ENCODE results near the gene SEPTIN1.
"Not testable (repeated sequence)": the region's sequence is repeated elsewhere in the genome, so short reads cannot be mapped to it uniquely, and the experiment has no call there.

The SEPTIN1 gene

DNA sequence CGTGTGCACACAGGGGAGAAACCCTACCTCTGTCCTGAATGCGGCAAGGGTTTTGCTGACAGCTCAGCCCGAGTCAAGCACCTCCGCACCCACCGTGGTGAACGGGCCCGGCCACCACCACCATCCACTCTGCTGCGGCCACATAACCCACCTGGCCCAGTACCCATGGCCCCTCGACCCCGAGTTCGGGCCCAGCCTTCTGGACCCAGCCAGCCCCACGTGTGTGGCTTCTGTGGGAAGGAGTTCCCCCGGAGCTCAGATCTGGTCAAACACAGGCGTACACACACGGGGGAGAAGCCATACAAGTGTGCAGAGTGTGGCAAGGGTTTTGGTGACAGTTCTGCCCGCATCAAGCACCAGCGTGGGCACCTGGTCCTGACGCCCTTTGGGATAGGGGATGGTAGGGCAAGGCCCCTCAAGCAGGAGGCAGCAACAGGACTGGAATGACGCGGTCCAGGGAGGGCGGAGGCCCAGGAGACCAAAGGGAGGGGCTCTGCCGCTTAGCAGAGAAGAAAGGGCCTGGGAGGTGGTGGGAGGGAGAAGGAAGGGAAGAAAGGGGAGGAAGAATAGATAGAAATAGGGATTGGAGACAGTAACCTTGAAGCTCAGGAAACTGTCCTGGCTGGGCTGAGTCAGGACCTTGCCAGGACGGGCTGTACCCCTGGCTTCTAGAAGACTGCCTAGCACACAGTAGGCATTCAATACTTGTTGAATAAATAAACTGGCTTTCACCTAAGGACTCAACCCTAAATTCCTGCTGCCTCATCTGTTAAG is 16.5 kb upstream of the SEPTIN1 start:
- H3K27ac ChIP-seq (ENCODE audit: low read length), result no peak overlapping the region
- no peak overlapping the region; the same call in 1 of the 2 replicates for H3K4me3 ChIP-seq (ENCODE audit: low read length)
- peak overlapping the region; percentile 82; the same call in 1 of the 2 replicates for H3K9ac ChIP-seq (ENCODE audit: low read depth, low read length)

DNA sequence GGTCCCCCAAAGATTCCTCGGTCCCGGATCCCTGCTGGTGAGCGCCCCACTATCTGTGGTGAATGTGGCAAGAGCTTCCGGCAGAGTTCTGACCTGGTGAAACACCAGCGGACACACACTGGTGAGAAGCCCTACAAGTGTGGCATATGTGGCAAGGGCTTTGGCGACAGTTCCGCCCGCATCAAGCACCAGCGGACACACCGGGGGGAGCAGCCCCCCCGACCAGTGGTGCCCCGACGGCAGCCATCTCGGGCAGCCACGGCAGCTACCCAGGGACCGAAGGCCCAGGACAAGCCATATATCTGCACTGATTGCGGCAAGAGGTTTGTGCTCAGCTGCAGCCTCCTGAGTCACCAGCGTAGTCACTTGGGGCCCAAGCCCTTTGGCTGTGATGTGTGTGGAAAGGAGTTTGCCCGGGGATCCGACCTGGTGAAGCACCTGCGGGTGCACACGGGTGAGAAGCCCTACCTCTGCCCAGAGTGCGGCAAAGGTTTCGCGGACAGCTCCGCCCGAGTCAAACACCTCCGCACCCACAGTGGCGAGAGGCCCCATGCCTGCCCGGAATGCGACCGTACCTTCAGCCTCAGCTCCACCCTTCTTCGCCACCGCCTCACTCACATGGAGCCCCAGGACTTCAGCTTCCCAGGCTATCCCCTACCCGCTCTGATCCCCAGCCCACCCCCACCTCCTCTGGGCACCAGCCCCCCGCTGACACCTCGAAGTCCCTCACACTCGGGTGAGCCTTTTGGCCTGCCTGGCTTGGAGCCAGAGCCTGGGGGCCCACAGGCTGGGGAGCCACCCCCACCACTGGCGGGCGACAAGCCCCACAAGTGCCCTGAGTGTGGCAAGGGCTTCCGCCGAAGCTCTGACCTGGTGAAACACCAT is 15.7 kb upstream of the SEPTIN1 start:
- no peak overlapping the region for H3K9ac ChIP-seq (ENCODE audit: low read depth, low read length)
- H3K27ac ChIP-seq (ENCODE audit: low read length), result no peak overlapping the region
- H3K9me3 ChIP-seq (ENCODE audit: insufficient read depth, low read depth, low read length), result no peaks in the 10 kb centered on the region
- H3K36me3 ChIP-seq (ENCODE audit: insufficient read depth, low read depth, low read length), result peaks cover 33% of the 10 kb centered on the region
- no peak overlapping the region for H3K4me3 ChIP-seq (ENCODE audit: low read length)
- H3K27me3 ChIP-seq (ENCODE audit: insufficient read depth, low read length), result no peaks in the 10 kb centered on the region
- H3K4me1 ChIP-seq (ENCODE audit: insufficient read depth, low read length), result peaks cover 3% of the 10 kb centered on the region; the same call in 1 of the 2 replicates

More for the DNA sequence above, 16.5 kb upstream of the SEPTIN1 start:
- Histone ChIP-seq H3K4me1 (ENCODE audit: insufficient read depth, low read length) (peaks cover 3% of the 10 kb centered on the region; the same call in 1 of the 2 replicates), H3K36me3 (ENCODE audit: insufficient read depth, low read depth, low read length) (peaks cover 33% of the 10 kb centered on the region), H3K9me3 (ENCODE audit: insufficient read depth, low read depth, low read length) (no peaks in the 10 kb centered on the region), H3K27me3 (ENCODE audit: insufficient read depth, low read length) (no peaks in the 10 kb centered on the region)

DNA sequence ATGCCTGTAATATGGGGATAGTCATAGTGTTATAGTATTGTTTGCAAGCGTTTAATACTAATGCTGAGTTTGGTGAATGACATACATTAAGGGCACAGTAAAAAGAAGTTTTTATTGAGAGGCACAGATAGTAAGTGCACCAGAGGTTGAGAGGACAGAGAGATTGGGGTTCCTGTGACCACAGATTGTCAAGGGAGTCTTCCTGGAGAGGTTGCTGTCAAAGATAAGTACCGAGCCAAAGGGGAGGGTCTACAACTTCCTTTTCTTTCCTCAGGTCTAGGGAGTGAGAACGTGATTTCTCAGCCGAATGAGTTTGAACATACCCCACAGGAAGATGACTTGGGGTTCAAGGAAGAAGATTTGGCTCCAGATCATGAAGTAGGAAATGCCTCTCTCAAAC is 14.7 kb upstream of the SEPTIN1 start:
- Histone ChIP-seq H3K4me1 (ENCODE audit: insufficient read depth, low read length) (peaks cover 3% of the 10 kb centered on the region; the same call in 1 of the 2 replicates), H3K36me3 (ENCODE audit: insufficient read depth, low read depth, low read length) (peaks cover 33% of the 10 kb centered on the region), H3K27me3 (ENCODE audit: insufficient read depth, low read length) (no peaks in the 10 kb centered on the region), H3K27ac (ENCODE audit: low read length) (no peak overlapping the region), H3K9ac (ENCODE audit: low read depth, low read length) (no peak overlapping the region), H3K9me3 (ENCODE audit: insufficient read depth, low read depth, low read length) (no peaks in the 10 kb centered on the region), H3K4me3 (ENCODE audit: low read length) (peak overlapping the region; percentile 89; the same call in 1 of the 2 replicates)

DNA sequence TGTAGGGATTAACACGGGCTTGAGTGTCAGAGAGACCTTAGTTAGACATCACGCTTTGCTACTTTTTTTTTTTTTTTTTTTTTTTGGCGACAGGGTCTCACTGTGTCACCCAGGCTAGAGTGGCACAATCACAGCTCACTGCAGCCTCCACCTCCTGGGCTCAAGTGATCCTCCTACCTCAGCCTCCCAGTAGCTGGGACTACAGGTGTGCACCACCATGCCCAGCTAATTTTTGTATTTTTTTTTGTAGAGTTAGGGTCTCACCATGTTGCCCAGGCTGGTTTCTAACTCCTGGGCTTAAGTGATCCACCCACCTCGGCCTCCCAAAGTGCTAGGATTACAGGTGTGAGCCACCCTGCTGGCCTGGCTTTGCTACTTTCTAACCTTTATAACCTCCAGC is 14.3 kb upstream of the SEPTIN1 start:
- not testable (repeated sequence) for H3K27ac ChIP-seq (ENCODE audit: low read length); H3K27me3 ChIP-seq (ENCODE audit: insufficient read depth, low read length); H3K4me1 ChIP-seq (ENCODE audit: insufficient read depth, low read length); H3K9me3 ChIP-seq (ENCODE audit: insufficient read depth, low read depth, low read length)
- Histone ChIP-seq H3K36me3 (ENCODE audit: insufficient read depth, low read depth, low read length) (peaks cover 33% of the 10 kb centered on the region), H3K4me3 (ENCODE audit: low read length) (peak overlapping the region; percentile 89), H3K9ac (ENCODE audit: low read depth, low read length) (peak overlapping the region; percentile 99; the same call in 1 of the 2 replicates)

DNA sequence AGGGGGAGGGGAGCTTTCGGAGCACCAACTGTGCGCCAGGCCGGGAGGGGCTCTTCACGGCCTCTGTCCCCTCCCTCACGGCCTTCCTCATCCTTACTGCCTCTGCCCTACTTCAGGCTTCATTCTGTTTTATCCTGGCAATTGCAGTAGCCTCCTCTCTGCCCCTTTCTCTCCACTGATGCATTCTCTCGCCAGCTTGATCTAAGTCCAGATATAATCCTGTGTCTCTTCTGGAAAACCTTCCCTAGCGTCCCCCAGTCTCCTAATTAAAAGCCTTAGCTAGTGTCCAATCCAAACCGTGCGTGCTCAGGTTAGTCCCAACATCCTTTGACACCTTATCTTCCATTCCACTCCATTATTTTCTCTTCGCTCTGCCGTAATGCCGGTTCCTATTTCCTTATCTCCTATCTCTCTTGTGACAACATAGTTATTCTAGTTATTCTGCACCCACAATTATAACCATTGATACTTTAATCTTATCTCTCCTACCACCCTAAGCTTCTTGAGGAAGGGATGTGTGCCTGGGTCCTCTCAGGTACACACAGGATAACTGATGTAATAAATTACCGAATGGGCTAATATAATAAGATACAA is 13.7 kb upstream of the SEPTIN1 start:
- Histone ChIP-seq H3K9ac (ENCODE audit: low read depth, low read length) (peak overlapping the region; percentile 99), H3K9me3 (ENCODE audit: insufficient read depth, low read depth, low read length) (no peaks in the 10 kb centered on the region), H3K4me3 (ENCODE audit: low read length) (peak overlapping the region; percentile 89), H3K4me1 (ENCODE audit: insufficient read depth, low read length) (peaks cover 3% of the 10 kb centered on the region; the same call in 1 of the 2 replicates), H3K27me3 (ENCODE audit: insufficient read depth, low read length) (no peaks in the 10 kb centered on the region), H3K27ac (ENCODE audit: low read length) (peak overlapping the region; percentile 32), H3K36me3 (ENCODE audit: insufficient read depth, low read depth, low read length) (peaks cover 33% of the 10 kb centered on the region)

DNA sequence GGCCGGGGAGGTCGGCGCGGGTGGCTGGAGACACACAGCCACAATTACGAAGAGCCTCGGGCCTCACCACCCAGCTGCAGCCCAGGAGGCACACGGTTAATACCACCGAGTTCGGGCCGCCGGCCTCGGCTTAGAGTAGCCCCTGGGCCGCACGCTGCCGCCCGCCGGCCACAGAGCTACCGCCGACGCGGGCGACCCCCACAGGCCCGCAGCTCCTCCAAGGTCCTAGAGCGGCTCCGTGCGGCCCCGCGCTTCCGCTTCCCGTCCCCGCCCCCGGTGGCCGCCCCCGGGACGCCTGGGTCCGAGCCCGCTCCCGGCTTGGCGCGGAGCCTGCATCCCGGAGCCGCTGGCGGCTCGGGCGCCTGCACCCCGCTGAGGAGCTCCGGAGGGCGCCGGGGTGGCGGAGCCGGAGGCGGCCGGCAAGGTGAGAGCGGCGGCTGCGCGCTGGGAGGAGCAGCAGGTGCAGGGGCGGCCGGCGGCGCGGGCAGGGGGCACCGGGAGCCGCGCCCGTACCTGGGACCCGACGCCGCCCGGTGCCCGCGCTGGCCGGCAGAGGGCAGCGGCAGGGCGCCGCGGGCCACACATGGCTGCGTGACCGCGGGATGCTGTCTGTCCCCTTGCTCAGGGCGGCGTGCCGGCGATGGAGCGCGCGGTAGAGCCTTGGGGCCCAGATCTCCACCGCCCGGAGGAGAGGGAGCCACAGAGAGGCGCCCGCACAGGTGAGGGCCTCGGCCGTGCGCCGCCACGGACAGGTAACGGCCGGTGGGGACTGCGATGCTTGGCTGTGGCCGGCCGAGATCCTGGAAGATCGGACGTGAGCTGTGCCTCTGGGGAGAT is 13.0 kb upstream of the SEPTIN1 start, which contains the start of gene ZNF48:
TSS of gene ZNF48 (plus strand) at position 266 of the 837 bp plus-strand sequence. CDS start at position 641, 375 bp downstream.
- Histone ChIP-seq H3K27me3 (ENCODE audit: insufficient read depth, low read length) (no peaks in the 10 kb centered on the region), H3K36me3 (ENCODE audit: insufficient read depth, low read depth, low read length) (peaks cover 33% of the 10 kb centered on the region), H3K4me3 (ENCODE audit: low read length) (peak within 1 kb of the TSS; percentile 89), H3K9ac (ENCODE audit: low read depth, low read length) (peak within 1 kb of the TSS; percentile 99), H3K9me3 (ENCODE audit: insufficient read depth, low read depth, low read length) (no peaks in the 10 kb centered on the region), H3K27ac (ENCODE audit: low read length) (peak within 1 kb of the TSS; percentile 89), H3K4me1 (ENCODE audit: insufficient read depth, low read length) (peaks cover 3% of the 10 kb centered on the region; the same call in 1 of the 2 replicates)

DNA sequence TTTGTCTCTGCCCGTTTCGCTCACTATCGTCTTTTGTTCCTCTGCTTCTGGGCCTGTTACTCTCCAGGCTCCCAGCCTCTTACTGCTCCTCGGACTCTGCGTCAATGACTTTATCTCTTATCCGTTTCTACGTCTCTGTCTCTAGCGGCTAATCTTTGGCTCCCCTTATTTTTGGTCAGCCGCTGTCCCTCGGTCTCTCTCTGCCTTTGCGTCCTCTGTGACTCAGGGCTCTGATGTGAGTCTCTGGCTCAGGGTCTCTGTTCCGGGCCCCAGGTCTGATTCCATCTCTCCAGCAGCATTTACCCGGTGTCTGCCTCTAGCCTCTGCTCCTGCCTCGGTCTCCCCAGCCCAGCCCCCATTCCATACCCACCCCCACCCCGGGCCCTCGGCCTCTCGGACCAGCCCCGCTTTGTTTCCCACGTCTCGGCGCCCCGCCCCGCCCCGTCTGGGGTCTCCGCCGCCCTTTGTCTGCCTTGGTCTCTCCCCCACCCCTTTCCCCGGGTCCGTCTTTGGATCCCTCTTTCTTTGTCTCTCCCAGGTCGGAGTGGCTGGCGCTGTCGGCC is 12.3 kb upstream of the SEPTIN1 start:
- Histone ChIP-seq H3K36me3 (ENCODE audit: insufficient read depth, low read depth, low read length) (peaks cover 33% of the 10 kb centered on the region), H3K4me3 (ENCODE audit: low read length) (peak overlapping the region; percentile 89), H3K27me3 (ENCODE audit: insufficient read depth, low read length) (no peaks in the 10 kb centered on the region), H3K4me1 (ENCODE audit: insufficient read depth, low read length) (peaks cover 3% of the 10 kb centered on the region; the same call in 1 of the 2 replicates), H3K27ac (ENCODE audit: low read length) (peak overlapping the region; percentile 89), H3K9ac (ENCODE audit: low read depth, low read length) (peak overlapping the region; percentile 99), H3K9me3 (ENCODE audit: insufficient read depth, low read depth, low read length) (no peaks in the 10 kb centered on the region)

DNA sequence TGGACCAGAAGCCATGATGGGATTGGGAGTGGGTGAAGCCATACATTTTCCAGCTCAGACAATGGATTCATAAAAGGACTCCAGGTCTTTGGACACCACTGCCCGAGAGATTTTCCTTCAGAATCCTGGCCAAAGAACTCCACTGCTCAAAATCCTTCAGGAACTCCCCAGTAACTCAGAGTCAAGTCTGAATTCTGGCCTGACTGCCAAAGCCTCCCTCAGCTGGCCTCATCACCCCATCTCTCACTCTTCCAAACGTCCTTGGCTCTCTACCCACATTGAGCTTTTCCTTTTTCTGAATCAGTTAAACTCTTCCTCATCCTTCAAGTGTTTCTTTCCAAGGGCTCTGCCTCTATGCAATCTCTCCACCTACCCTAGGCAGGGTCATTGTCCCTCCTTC is 1.2 kb upstream of the SEPTIN1 start:
- Histone ChIP-seq H3K27me3 (ENCODE audit: insufficient read depth, low read length) (no peaks in the 10 kb centered on the region), H3K4me3 (ENCODE audit: low read length) (no peak overlapping the region), H3K9ac (ENCODE audit: low read depth, low read length) (no peak overlapping the region), H3K4me1 (ENCODE audit: insufficient read depth, low read length) (no peaks in the 10 kb centered on the region), H3K36me3 (ENCODE audit: insufficient read depth, low read depth, low read length) (0 out of 2 replicates have a peak, but pooled peaks cover 4% of the 10 kb centered on the region), H3K9me3 (ENCODE audit: insufficient read depth, low read depth, low read length) (no peaks in the 10 kb centered on the region), H3K27ac (ENCODE audit: low read length) (no peak overlapping the region)

DNA sequence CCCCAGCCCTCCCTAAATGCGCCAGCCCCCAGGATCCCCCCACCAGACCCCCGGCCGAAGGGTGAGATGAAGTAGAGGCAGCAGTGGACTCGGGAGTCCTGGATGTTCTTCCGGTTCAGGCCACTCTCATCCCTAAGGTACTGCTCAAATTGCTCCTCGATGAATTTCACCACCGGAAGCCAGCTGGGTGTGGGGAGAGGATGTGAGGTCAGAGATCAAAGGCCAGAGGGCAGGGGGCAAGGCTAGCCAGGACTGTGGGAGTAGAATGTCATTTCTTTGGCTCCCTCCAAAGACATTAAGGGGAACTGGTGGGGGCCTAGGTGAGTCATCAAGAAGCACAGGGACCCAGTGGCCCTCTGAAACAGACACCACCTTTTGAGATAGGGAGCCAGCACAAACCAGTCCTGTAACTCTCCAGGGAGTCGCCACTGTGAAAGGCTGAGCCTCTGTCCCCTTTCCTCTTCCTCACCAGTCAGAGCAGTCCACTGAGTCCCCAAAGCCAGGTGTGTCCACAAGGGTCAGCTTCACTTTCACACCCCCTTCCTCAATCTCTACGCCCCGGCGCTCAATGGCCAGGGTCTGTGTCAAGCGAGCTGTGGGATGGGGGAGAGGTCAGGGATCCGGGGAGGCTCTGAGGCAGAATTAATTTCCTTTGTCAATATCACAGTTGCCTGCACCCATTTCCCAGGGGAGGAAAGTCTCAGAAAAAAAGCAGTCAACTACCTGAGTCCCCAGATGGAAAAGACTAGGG is 895 bp downstream of the SEPTIN1 start:
- Histone ChIP-seq H3K9ac (ENCODE audit: low read depth, low read length) (no peak overlapping the region), H3K4me1 (ENCODE audit: insufficient read depth, low read length) (peaks cover 6% of the 10 kb centered on the region), H3K9me3 (ENCODE audit: insufficient read depth, low read depth, low read length) (no peaks in the 10 kb centered on the region), H3K27me3 (ENCODE audit: insufficient read depth, low read length) (no peaks in the 10 kb centered on the region), H3K27ac (ENCODE audit: low read length) (no peak overlapping the region), H3K4me3 (ENCODE audit: low read length) (no peak overlapping the region), H3K36me3 (ENCODE audit: insufficient read depth, low read depth, low read length) (0 out of 2 replicates have a peak, but pooled peaks cover 4% of the 10 kb centered on the region)

DNA sequence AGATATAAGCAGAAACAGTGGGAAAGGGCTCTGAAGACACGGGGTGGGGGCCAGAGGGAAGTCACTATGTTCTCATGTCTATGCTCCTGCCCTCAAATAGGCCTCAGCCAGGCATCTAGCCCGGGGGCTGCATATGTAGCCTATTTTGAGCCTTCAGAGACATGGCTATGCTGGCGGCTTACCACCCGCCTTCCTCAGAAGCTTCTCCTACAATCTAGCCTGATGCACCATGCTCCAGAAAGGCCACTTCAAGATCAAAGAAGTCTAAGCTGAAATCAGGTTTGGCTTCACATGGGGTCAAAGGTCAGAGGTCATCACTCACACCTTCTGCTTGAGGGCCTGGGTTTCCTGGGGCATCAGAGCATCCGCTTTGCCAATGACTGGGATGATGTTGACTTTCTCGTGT is 1.6 kb downstream of the SEPTIN1 start:
- Histone ChIP-seq H3K36me3 (ENCODE audit: insufficient read depth, low read depth, low read length) (0 out of 2 replicates have a peak, but pooled peaks cover 4% of the 10 kb centered on the region), H3K4me1 (ENCODE audit: insufficient read depth, low read length) (peaks cover 6% of the 10 kb centered on the region), H3K27ac (ENCODE audit: low read length) (no peak overlapping the region), H3K9ac (ENCODE audit: low read depth, low read length) (no peak overlapping the region), H3K4me3 (ENCODE audit: low read length) (no peak overlapping the region), H3K9me3 (ENCODE audit: insufficient read depth, low read depth, low read length) (no peaks in the 10 kb centered on the region), H3K27me3 (ENCODE audit: insufficient read depth, low read length) (no peaks in the 10 kb centered on the region)
